Stimulated activated naive CD8-positive, alpha-beta T cell treated with anti-CD3 and anti-CD28 coated beads, Interleukin-15, amount 100 ng/mL, for 72 hours (primary cell): ENCODE measurements around the gene RIC8B.
"Not testable (repeated sequence)": the region's sequence is repeated elsewhere in the genome, so short reads cannot be mapped to it uniquely, and the experiment has no call there.

Experiments
- ATAC-seq: fragments of 150-1000 bp; cut with Tn5 transposase; 2 replicates; pipeline ENCODE4 v1.10.0; 2021; ENCODE audit warnings: mild to moderate bottlenecking, moderate library complexity
- DNase-seq, 2 donors: peaks; one replicate each; pipeline ENCODE4 v3.0.0; 2021 to 2022
- H3K27ac Mint-ChIP-seq, 2 donors: one replicate each; pipeline ENCODE4 v1.8.0; 2022; ENCODE audit warnings: mild to moderate bottlenecking in 2 of 2, mixed read lengths in 2 of 2, moderate library complexity in 2 of 2
- H3K27me3 Mint-ChIP-seq: one replicate; pipeline ENCODE4 v1.8.0; 2022; ENCODE audit warnings: mixed read lengths
- H3K4me1 Mint-ChIP-seq: one replicate; pipeline ENCODE4 v1.8.0; 2022; ENCODE audit warnings: mild to moderate bottlenecking, mixed read lengths
- H3K4me3 Mint-ChIP-seq, 2 donors: one replicate each; pipeline ENCODE4 v1.8.0; 2022; ENCODE audit warnings: mild to moderate bottlenecking in 2 of 2, mixed read lengths in 2 of 2, moderate library complexity in 1 of 2
- H3K9me3 Mint-ChIP-seq, 2 donors: one replicate each; pipeline ENCODE4 v1.8.0; 2022; ENCODE audit warnings: mixed read lengths in 2 of 2

RIC8B gene

GRCh38 chr12:106774005-106774807, at the start of gene RIC8B:
Gene RIC8B (plus strand): TSS chr12:106774682. CDS start chr12:106774746, 64 bp downstream.
- Mint-ChIP-seq H3K9me3 (no peaks in the 10 kb centered on the region), H3K4me1 (peaks cover 30% of the 10 kb centered on the region), H3K27me3 (no peaks in the 10 kb centered on the region), H3K4me3 (peak within 1 kb of the TSS; percentile 95 to 99), H3K27ac (peak within 1 kb of the TSS; percentile 96 to 99)
- ATAC-seq (peak; percentile 87), DNase-seq (peak; percentile 70 to 83)

DNA sequence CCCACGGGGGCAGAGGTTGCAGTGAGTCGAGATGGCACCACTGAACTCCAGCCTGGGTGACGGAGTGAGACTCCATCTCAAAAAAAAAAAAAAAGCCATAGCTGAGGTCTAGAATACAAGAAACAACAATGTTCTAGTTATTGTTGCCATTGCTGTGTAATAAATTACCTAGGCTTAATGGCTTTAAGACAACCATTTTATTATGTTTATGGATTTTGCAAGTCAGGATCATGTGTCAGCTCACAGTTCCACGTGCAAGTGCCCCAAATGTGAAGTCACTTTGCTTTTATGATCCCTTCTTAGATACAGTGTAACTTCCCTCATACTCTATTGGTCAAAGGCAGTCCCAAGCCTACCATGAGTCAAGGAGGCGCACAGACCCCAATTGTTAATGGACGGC, 49.5 kb upstream of the RIC8B start:
- Mint-ChIP-seq H3K4me3 (no peak overlapping the region), H3K27me3 (peaks cover 8% of the 10 kb centered on the region), H3K9me3 (no peaks in the 10 kb centered on the region), H3K4me1 (peaks cover 34% of the 10 kb centered on the region), H3K27ac (no peak overlapping the region)
- no peak for ATAC-seq
- no peak for DNase-seq

- H3K4me3 Mint-ChIP-seq, H3K9me3 Mint-ChIP-seq, H3K27me3 Mint-ChIP-seq, H3K27ac Mint-ChIP-seq, ATAC-seq: not testable (repeated sequence)
- DNase-seq = peak in 1 of 2 donors; percentile 28
- H3K4me1 Mint-ChIP-seq = peaks cover 22% of the 10 kb centered on the region
Observed at GRCh38 chr12:106726603-106727202, 47.8 kb upstream of the RIC8B start.

DNA sequence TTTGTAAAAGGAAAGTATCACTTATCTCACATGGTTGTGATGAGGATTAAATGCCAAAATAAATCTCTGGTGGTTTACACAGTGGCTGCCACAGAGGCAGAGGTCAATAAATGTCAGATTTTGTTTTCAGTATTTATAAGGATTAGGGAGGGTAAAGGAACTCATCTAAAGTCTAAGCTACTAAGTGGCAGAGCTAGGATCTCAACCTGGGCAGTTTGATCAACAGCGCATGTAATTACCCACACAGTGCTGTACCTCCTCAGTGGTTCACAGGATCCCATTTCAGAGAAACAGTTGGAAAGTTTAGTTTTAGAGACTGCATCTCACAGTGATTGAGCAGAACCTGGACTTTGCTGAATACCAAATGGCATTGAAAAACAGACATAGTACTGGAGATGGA, 44.9 kb upstream of the RIC8B start:
- Mint-ChIP-seq H3K9me3 (no peaks in the 10 kb centered on the region), H3K4me1 (peaks cover 4% of the 10 kb centered on the region), H3K27me3 (no peaks in the 10 kb centered on the region), H3K27ac (no peak overlapping the region), H3K4me3 (no peak overlapping the region)
- DNase-seq (no peak), ATAC-seq (no peak)

DNA sequence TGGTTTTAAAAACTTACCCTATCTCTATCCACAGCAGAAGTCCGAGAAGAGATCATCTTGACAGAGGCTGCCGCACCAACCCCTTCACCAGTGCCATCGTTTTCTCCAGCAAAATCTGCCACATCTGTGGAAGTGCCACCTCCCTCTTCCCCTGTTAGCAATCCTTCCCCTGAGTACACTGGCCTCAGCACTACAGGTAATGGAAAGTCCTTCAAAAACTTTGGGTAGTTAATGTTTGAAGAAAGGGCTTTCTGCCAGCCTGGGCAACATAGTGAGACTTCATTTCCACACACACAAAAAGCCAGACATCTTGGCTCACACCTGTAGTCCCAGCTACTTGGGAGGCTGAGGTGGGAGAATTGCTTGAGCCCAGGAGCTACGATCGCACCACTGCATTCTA, 41.6 kb upstream of the RIC8B start:
- no peak overlapping the region for H3K27ac Mint-ChIP-seq
- peaks cover 10% of the 10 kb centered on the region for H3K4me1 Mint-ChIP-seq
- no peak for DNase-seq
- H3K27me3 Mint-ChIP-seq = no peaks in the 10 kb centered on the region
- no peak overlapping the region for H3K4me3 Mint-ChIP-seq
- H3K9me3 Mint-ChIP-seq = no peaks in the 10 kb centered on the region
- ATAC-seq = no peak

DNA sequence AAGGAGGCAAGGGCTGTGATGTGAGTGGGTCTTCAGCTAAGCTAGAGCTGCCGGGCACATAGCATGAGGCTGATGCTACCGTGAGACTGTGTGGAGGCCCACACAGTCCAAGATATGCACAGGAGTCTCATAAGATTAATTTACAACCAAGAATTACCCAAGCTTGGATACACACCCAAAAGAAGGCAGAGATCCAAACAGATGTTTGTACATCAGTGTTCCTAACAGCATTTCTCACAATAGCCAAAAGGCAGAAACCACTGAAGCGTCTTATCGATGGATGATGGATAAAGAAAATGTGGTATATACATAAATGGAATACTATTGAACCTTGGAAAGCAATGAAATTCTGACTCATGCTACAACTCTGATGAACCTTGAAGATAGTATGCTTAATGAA, 40.8 kb upstream of the RIC8B start:
- no peak overlapping the region for H3K27ac Mint-ChIP-seq
- ATAC-seq (no peak), DNase-seq (no peak)
- H3K4me1 Mint-ChIP-seq = peaks cover 10% of the 10 kb centered on the region
- no peaks in the 10 kb centered on the region for H3K27me3 Mint-ChIP-seq
- no peak overlapping the region for H3K4me3 Mint-ChIP-seq
- no peaks in the 10 kb centered on the region for H3K9me3 Mint-ChIP-seq

GRCh38 chr12:106736051-106736957, 38.2 kb upstream of the RIC8B start:
- H3K27me3 Mint-ChIP-seq = no peaks in the 10 kb centered on the region
- no peak overlapping the region for H3K4me3 Mint-ChIP-seq
- no peaks in the 10 kb centered on the region for H3K9me3 Mint-ChIP-seq
- no peak for DNase-seq
- H3K4me1 Mint-ChIP-seq = peaks cover 10% of the 10 kb centered on the region
- peak overlapping the region in 1 of 2 donors; percentile 34 for H3K27ac Mint-ChIP-seq
- ATAC-seq = peak; percentile 58

- Mint-ChIP-seq H3K4me1 (peaks cover 10% of the 10 kb centered on the region), H3K9me3 (no peaks in the 10 kb centered on the region), H3K4me3 (no peak overlapping the region), H3K27ac (no peak overlapping the region), H3K27me3 (peaks cover 4% of the 10 kb centered on the region)
- DNase-seq (no peak), ATAC-seq (no peak)
Observed at GRCh38 chr12:106739318-106739717, 35.2 kb upstream of the RIC8B start.

- Mint-ChIP-seq H3K4me3 (no peak overlapping the region), H3K4me1 (peaks cover 15% of the 10 kb centered on the region), H3K9me3 (no peaks in the 10 kb centered on the region), H3K27me3 (peaks cover 8% of the 10 kb centered on the region), H3K27ac (no peak overlapping the region)
- DNase-seq = no peak
- ATAC-seq = no peak
Observed at GRCh38 chr12:106739815-106740530, 34.5 kb upstream of the RIC8B start.

GRCh38 chr12:106740818-106741217, 33.7 kb upstream of the RIC8B start:
- Mint-ChIP-seq H3K4me1 (peaks cover 15% of the 10 kb centered on the region), H3K9me3 (no peaks in the 10 kb centered on the region), H3K4me3 (no peak overlapping the region), H3K27ac (no peak overlapping the region), H3K27me3 (peaks cover 8% of the 10 kb centered on the region)
- no peak for ATAC-seq
- no peak for DNase-seq

- H3K27ac Mint-ChIP-seq = no peak overlapping the region
- no peak for DNase-seq
- H3K27me3 Mint-ChIP-seq = peaks cover 8% of the 10 kb centered on the region
- no peak for ATAC-seq
- no peaks in the 10 kb centered on the region for H3K9me3 Mint-ChIP-seq
- H3K4me1 Mint-ChIP-seq = peaks cover 12% of the 10 kb centered on the region
- H3K4me3 Mint-ChIP-seq = no peak overlapping the region
Observed at GRCh38 chr12:106741247-106741646, 33.2 kb upstream of the RIC8B start.

GRCh38 chr12:106743270-106743988, 31.1 kb upstream of the RIC8B start:
- DNase-seq = no peak
- H3K27me3 Mint-ChIP-seq = peaks cover 8% of the 10 kb centered on the region
- H3K27ac Mint-ChIP-seq = no peak overlapping the region
- peaks cover 24% of the 10 kb centered on the region for H3K4me1 Mint-ChIP-seq
- no peak for ATAC-seq
- H3K9me3 Mint-ChIP-seq = no peaks in the 10 kb centered on the region
- H3K4me3 Mint-ChIP-seq = no peak overlapping the region

GRCh38 chr12:106744600-106744999, 29.9 kb upstream of the RIC8B start:
- ATAC-seq (no peak), DNase-seq (no peak)
- Mint-ChIP-seq H3K4me1 (peaks cover 35% of the 10 kb centered on the region), H3K27ac (peak overlapping the region in 1 of 2 donors; percentile 63), H3K27me3 (peaks cover 8% of the 10 kb centered on the region), H3K9me3 (no peaks in the 10 kb centered on the region), H3K4me3 (no peak overlapping the region)

DNA sequence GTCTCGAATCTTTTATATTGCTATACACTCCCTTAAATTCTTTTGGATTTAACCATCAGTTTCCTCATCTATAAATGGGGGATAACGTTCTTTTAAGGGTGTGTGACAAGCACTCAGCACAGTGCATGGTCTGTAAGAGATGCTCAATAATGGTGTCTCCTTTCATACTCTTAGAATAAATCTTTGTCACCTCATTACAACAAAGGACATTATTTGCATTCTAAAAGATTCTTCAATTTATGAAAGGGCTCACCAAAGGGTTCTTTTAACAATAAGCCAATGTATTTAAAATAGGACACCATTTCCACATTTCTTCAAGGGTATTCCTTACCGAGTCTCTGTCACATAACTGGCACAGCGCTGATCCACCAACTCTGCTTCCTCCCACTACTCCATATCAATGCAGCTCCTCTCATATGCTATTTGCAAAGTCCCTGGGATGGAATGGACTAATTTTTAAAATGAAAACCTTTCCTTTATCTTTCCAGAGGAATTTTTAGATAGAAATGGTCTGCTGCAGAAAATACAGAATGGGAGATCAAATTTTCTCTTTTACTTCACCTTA, 29.2 kb upstream of the RIC8B start:
- Mint-ChIP-seq H3K27me3 (peaks cover 8% of the 10 kb centered on the region), H3K27ac (no peak overlapping the region), H3K4me3 (no peak overlapping the region), H3K4me1 (peaks cover 42% of the 10 kb centered on the region), H3K9me3 (no peaks in the 10 kb centered on the region)
- ATAC-seq = no peak
- no peak for DNase-seq
